Neural progenitor cell (in vitro differentiated cells): ENCODE data around the gene TCEANC2. TPM values are rescaled to one million over a fixed set of nuclear protein-coding genes. Genes with fewer than 3 reads are reported as not detected.

ENCODE experiments used
- DNase-seq: peaks from one replicate; pipeline ENCODE4 v3.0.0-alpha.2; 2016; ENCODE audit warnings: low spot score
- H2AFZ ChIP-seq: fragments of 200-600 bp; sonication (generic); replicated peaks from 2 replicates; pipeline ENCODE4 v1.6.1; 2016; ENCODE audit warnings: antibody characterized with exemption
- H3F3A ChIP-seq: fragments of 200-600 bp; sonication (generic); 2 replicates; pipeline ENCODE4 v1.6.1; 2016; ENCODE audit warnings: antibody characterized with exemption, low read depth
- H3K27ac ChIP-seq: fragments of 200-600 bp; sonication (generic); 2 replicates; pipeline ENCODE4 v1.5.1; 2016; ENCODE audit warnings: mild to moderate bottlenecking
- H3K27me3 ChIP-seq: fragments of 200-600 bp; sonication (generic); 2 replicates; pipeline ENCODE4 v1.6.1; 2016; ENCODE audit warnings: mild to moderate bottlenecking, moderate library complexity
- H3K36me3 ChIP-seq: fragments of 200-600 bp; sonication (generic); 2 replicates; pipeline ENCODE4 v1.5.1; 2016
- H3K4me1 ChIP-seq: fragments of 200-600 bp; sonication (generic); 2 replicates; pipeline ENCODE4 v1.6.1; 2016; ENCODE audit warnings: mixed run types
- H3K4me2 ChIP-seq: fragments of 200-600 bp; sonication (generic); 2 replicates; pipeline ENCODE4 v1.6.1; 2016
- H3K4me3 ChIP-seq: fragments of 200-600 bp; sonication (generic); 2 replicates; pipeline ENCODE4 v1.5.1; 2016
- H3K79me2 ChIP-seq: fragments of 200-600 bp; sonication (generic); 2 replicates; pipeline ENCODE4 v1.6.1; 2016; ENCODE audit warnings: low read depth
- H3K9ac ChIP-seq: fragments of 200-600 bp; sonication (generic); 2 replicates; pipeline ENCODE4 v1.6.1; 2016
- H3K9me3 ChIP-seq: fragments of 200-600 bp; sonication (generic); 2 replicates; pipeline ENCODE4 v1.5.1; 2016; ENCODE audit warnings: low read depth
- H4K20me1 ChIP-seq: fragments of 200-600 bp; sonication (generic); 2 replicates; pipeline ENCODE4 v1.6.1; 2016; ENCODE audit warnings: low read depth
- H3K27ac Mint-ChIP-seq: 3 replicates; pipeline ENCODE4 v1.8.0; 2021; ENCODE audit warnings: mixed read lengths
- H3K27me3 Mint-ChIP-seq: 2 replicates; pipeline ENCODE4 v1.8.0; 2022; ENCODE audit warnings: low read depth, mild to moderate bottlenecking, inconsistent platforms, moderate library complexity, mixed read lengths; ENCODE audit not compliant: insufficient read depth
- H3K36me3 Mint-ChIP-seq: 3 replicates; pipeline ENCODE4 v1.8.0; 2021; ENCODE audit warnings: mixed read lengths
- H3K4me1 Mint-ChIP-seq: 3 replicates; pipeline ENCODE4 v1.8.0; 2021; ENCODE audit warnings: mixed read lengths
- H3K4me3 Mint-ChIP-seq: 3 replicates; pipeline ENCODE4 v1.8.0; 2021; ENCODE audit warnings: mild to moderate bottlenecking, moderate library complexity, mixed read lengths
- H3K9me3 Mint-ChIP-seq: 3 replicates; pipeline ENCODE4 v1.8.0; 2020; ENCODE audit warnings: mixed read lengths
- EZH2 ChIP-seq: fragments of 200-600 bp; sonication (generic); IDR thresholded peaks from 2 replicates; pipeline ENCODE4 v1.6.1; 2017; ENCODE audit warnings: antibody characterized with exemption, mild to moderate bottlenecking, moderate library complexity
- EZH2phosphoT487 ChIP-seq: fragments of 200-600 bp; sonication (generic); IDR thresholded peaks from 2 replicates; pipeline ENCODE4 v1.6.1; 2017; ENCODE audit warnings: antibody characterized with exemption
- total RNA-seq: library from RNA; depleted of rRNA; stranded (reverse); fragments of >200 nt; gene quantifications from 2 replicates; pipeline ENCODE4 v1.2.3, GENCODE V29; 2015; ENCODE audit warnings: low replicate concordance
- TF ChIP-seq, protein P1 (sequence below): fragments of 200-600 bp; sonication (generic); IDR thresholded peaks from 2 replicates; pipeline ENCODE4 v1.5.1; 2017; ENCODE audit warnings: antibody characterized with exemption, mild to moderate bottlenecking

Gene TCEANC2
- total RNA-seq, 1 donor from 2014 or later, result 11.6 TPM

DNA sequence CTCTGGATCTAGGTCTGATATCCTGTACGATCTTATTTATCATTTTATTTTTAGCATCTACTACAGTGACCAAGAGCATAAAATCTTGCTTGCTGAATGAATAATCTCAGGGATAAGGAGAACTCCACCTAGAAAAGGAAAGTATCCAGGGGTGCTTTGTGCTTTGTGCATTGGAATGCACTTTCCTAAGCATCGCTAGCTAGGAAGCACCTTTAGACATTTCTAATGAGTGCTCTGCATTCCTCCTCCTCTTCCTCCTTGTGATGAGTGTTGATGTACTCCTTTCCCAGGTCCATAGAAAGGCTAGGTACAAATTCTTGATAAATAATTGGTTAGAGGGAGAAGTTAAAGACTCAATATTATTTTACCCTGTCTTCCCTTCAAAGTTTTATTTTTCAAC lies 31.4 kb downstream of the TCEANC2 start:
- H3F3A ChIP-seq, result no peaks in the 10 kb centered on the region
- no peaks in the 10 kb centered on the region for H3K9me3 Mint-ChIP-seq

DNA sequence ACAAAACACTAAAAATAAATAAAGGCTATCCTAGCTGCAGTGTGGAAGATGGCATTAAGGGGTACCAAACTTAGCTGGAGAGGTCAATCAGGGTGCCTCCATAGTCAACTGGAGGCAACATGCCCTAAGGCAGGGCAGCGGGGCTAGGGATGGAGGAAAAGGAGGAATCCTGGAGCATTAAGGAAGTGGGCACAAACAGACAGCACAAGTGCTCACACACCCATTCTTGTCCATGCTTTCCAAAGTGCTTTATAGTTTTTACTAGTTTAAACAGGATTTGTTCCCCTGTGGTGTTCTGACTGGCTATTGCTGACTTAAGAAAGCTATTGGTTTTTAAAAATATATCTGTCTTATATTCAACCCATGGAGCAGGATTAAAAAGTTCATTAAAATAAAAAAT lies 33.3 kb downstream of the TCEANC2 start:
- Histone ChIP-seq H3K79me2 (no peaks in the 10 kb centered on the region), H3K4me1 (no peaks in the 10 kb centered on the region), H2AFZ (no peak overlapping the region), H3K4me2 (no peak overlapping the region), H3K27ac (no peak overlapping the region), H3K36me3 (no peaks in the 10 kb centered on the region), H3K4me3 (no peak overlapping the region), H3K27me3 (no peaks in the 10 kb centered on the region), H3K9me3 (no peaks in the 10 kb centered on the region), H3F3A (no peaks in the 10 kb centered on the region), H4K20me1 (peaks cover 5% of the 10 kb centered on the region), H3K9ac (no peak overlapping the region)
- Mint-ChIP-seq H3K36me3 (peaks cover 2% of the 10 kb centered on the region), H3K9me3 (no peaks in the 10 kb centered on the region), H3K27me3 (peaks cover 4% of the 10 kb centered on the region), H3K4me1 (no peaks in the 10 kb centered on the region), H3K4me3 (no peak overlapping the region), H3K27ac (no peak overlapping the region)
- no peak for DNase-seq
- TF ChIP-seq EZH2 (no peak), EZH2phosphoT487 (no peak)
- TF ChIP-seq, protein P1, sequence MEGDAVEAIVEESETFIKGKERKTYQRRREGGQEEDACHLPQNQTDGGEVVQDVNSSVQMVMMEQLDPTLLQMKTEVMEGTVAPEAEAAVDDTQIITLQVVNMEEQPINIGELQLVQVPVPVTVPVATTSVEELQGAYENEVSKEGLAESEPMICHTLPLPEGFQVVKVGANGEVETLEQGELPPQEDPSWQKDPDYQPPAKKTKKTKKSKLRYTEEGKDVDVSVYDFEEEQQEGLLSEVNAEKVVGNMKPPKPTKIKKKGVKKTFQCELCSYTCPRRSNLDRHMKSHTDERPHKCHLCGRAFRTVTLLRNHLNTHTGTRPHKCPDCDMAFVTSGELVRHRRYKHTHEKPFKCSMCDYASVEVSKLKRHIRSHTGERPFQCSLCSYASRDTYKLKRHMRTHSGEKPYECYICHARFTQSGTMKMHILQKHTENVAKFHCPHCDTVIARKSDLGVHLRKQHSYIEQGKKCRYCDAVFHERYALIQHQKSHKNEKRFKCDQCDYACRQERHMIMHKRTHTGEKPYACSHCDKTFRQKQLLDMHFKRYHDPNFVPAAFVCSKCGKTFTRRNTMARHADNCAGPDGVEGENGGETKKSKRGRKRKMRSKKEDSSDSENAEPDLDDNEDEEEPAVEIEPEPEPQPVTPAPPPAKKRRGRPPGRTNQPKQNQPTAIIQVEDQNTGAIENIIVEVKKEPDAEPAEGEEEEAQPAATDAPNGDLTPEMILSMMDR, result no peak

More for the DNA sequence above, 31.4 kb downstream of the TCEANC2 start:
- TF ChIP-seq EZH2phosphoT487 (no peak), EZH2 (no peak)
- TF ChIP-seq, protein P1, result no peak
- H2AFZ ChIP-seq, result no peak overlapping the region
- Mint-ChIP-seq H3K4me1 (peaks cover 3% of the 10 kb centered on the region), H3K27ac (no peak overlapping the region), H3K27me3 (peaks cover 4% of the 10 kb centered on the region), H3K4me3 (no peak overlapping the region), H3K36me3 (peaks cover 2% of the 10 kb centered on the region)
- H3K4me3 ChIP-seq, result no peak overlapping the region
- no peaks in the 10 kb centered on the region for H3K27me3 ChIP-seq
- no peak overlapping the region for H3K9ac ChIP-seq
- no peak overlapping the region for H3K27ac ChIP-seq
- H3K9me3 ChIP-seq, result no peaks in the 10 kb centered on the region
- H3K4me1 ChIP-seq, result no peaks in the 10 kb centered on the region
- no peaks in the 10 kb centered on the region for H3K79me2 ChIP-seq
- DNase-seq, result no peak
- peaks cover 11% of the 10 kb centered on the region for H4K20me1 ChIP-seq
- H3K36me3 ChIP-seq, result no peaks in the 10 kb centered on the region
- H3K4me2 ChIP-seq, result no peak overlapping the region

DNA sequence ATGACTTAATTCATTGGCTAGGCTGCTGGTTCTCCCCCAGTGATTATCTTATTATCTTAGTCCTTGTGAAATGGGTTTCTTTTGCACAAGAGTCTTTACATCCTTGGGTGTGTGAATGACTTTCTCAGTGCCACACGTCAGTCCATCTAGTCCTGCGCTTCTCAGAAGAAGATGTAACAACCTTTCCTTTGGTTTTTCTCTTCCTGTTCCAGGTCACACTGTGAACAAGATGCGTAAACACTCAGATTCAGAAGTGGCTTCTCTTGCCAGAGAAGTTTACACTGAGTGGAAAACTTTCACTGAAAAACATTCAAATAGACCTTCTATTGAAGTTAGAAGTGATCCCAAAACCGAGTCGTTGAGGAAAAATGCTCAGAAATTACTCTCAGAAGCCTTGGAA lies 35.0 kb downstream of the TCEANC2 start:
- peaks cover 4% of the 10 kb centered on the region for H3K27me3 Mint-ChIP-seq
- Histone ChIP-seq H3K79me2 (no peaks in the 10 kb centered on the region), H4K20me1 (no peaks in the 10 kb centered on the region), H3K4me2 (no peak overlapping the region), H3K36me3 (no peaks in the 10 kb centered on the region), H3K27ac (no peak overlapping the region), H3K27me3 (no peaks in the 10 kb centered on the region), H2AFZ (no peak overlapping the region), H3K4me3 (no peak overlapping the region), H3F3A (no peaks in the 10 kb centered on the region), H3K4me1 (no peaks in the 10 kb centered on the region), H3K9ac (no peak overlapping the region), H3K9me3 (no peaks in the 10 kb centered on the region)
- no peak overlapping the region for H3K27ac Mint-ChIP-seq
- peaks cover 2% of the 10 kb centered on the region for H3K36me3 Mint-ChIP-seq
- no peak for DNase-seq
- no peaks in the 10 kb centered on the region for H3K9me3 Mint-ChIP-seq
- TF ChIP-seq EZH2 (no peak), EZH2phosphoT487 (no peak)
- TF ChIP-seq, protein P1, result no peak
- no peaks in the 10 kb centered on the region for H3K4me1 Mint-ChIP-seq
- H3K4me3 Mint-ChIP-seq, result no peak overlapping the region
